Measurements from ENCODE around the gene MYZAP. TPM values are rescaled to one million over a fixed set of nuclear protein-coding genes. Genes with fewer than 3 reads are reported as not detected.
A peak's percentile ranks its signal among the peaks of the same experiment; 100 is the strongest.

MYZAP gene
- total RNA-seq, 1 experiment from 2014 or later, result 6.0 TPM

GRCh38 chr15:57655053-57655452 is 63.3 kb downstream of the MYZAP start:
- no peaks in the 10 kb centered on the region for H3F3A ChIP-seq (ENCODE audit: low read length, unreplicated experiment)
- no peaks in the 10 kb centered on the region for H3K79me2 ChIP-seq (ENCODE audit: low read length)
- H3K9ac ChIP-seq (ENCODE audit: low read length), result no peak overlapping the region
- DNase-seq (no peak), ATAC-seq (no peak)
- no peaks in the 10 kb centered on the region for H3K4me1 ChIP-seq (ENCODE audit: insufficient read depth, low read length)
- POLR2A ChIA-PET (ENCODE audit: unreplicated experiment), result no interaction called here
- CTCF ChIA-PET, result no interaction called here
- H3K27me3 ChIP-seq (ENCODE audit: low read length), result no peaks in the 10 kb centered on the region
- no peak overlapping the region for H3K4me3 ChIP-seq (ENCODE audit: low read length)
- no peaks in the 10 kb centered on the region for H3K36me3 ChIP-seq (ENCODE audit: low read depth, low read length)
- intact Hi-C loops (cut with micrococcal nuclease), result no loop called here
- no peak overlapping the region for H2AFZ ChIP-seq (ENCODE audit: low read length)
- BruUV-seq (replicated peaks), result no TSS peak
- no peak overlapping the region for H3K4me2 ChIP-seq (ENCODE audit: low read length)
- H4K20me1 ChIP-seq (ENCODE audit: low read length), result no peaks in the 10 kb centered on the region
- no peak for TF ChIP-seq EZH2phosphoT487 (IDR thresholded peaks at IDR 0.05; ENCODE audit: borderline replicate concordance, low read length)
- TF ChIP-seq CTCF (conservative IDR thresholded peaks at IDR 0.05; ENCODE audit: low read depth, low read length), result no peak
- TF ChIP-seq EZH2 (IDR thresholded peaks at IDR 0.05; ENCODE audit: low read length, unreplicated experiment), result no peak
- H3K9me2 ChIP-seq (replicated peaks; ENCODE audit: low read length), result no peaks in the 10 kb centered on the region
- no peaks in the 10 kb centered on the region for H3K9me3 ChIP-seq (ENCODE audit: low read length)
- H3K27ac ChIP-seq (ENCODE audit: low read length), result no peak overlapping the region

DNA sequence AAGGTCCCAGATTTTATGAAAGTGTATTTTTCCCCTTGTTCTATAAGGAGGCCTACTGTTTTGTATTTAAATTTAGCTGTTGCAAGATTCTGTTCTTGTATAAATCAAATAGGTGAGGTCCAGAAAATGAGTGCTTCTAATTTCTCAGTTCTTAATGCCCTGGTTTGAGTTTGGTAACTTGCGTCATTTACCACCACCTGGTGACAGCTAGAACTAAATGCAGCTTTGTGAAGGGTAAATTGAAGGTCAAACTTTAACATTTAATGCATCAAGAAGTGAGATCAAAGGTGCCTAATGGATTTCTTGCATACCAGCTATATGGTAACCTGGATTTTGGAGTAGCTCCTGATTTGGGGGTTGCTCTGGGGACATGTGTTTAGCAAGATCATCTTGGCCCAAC is 64.1 kb downstream of the MYZAP start:
- Histone ChIP-seq H2AFZ (ENCODE audit: low read length) (no peak overlapping the region), H3K36me3 (ENCODE audit: low read depth, low read length) (no peaks in the 10 kb centered on the region), H3K9me3 (ENCODE audit: low read length) (no peaks in the 10 kb centered on the region), H3K27me3 (ENCODE audit: low read length) (no peaks in the 10 kb centered on the region), H3K79me2 (ENCODE audit: low read length) (no peaks in the 10 kb centered on the region), H4K20me1 (ENCODE audit: low read length) (no peaks in the 10 kb centered on the region), H3K4me2 (ENCODE audit: low read length) (no peak overlapping the region), H3K9me2 (replicated peaks; ENCODE audit: low read length) (no peaks in the 10 kb centered on the region), H3K9ac (ENCODE audit: low read length) (no peak overlapping the region), H3K27ac (ENCODE audit: low read length) (no peak overlapping the region), H3K4me1 (ENCODE audit: insufficient read depth, low read length) (no peaks in the 10 kb centered on the region), H3K4me3 (ENCODE audit: low read length) (no peak overlapping the region), H3F3A (ENCODE audit: low read length, unreplicated experiment) (no peaks in the 10 kb centered on the region)
- intact Hi-C loops (cut with micrococcal nuclease), result no loop called here
- no TSS peak for BruUV-seq (replicated peaks)
- CTCF ChIA-PET, result no interaction called here
- TF ChIP-seq CTCF (conservative IDR thresholded peaks at IDR 0.05; ENCODE audit: low read depth, low read length) (0 out of 2 replicates have a peak, but pooled peaks have one; percentile 18), EZH2 (IDR thresholded peaks at IDR 0.05; ENCODE audit: low read length, unreplicated experiment) (no peak), EZH2phosphoT487 (IDR thresholded peaks at IDR 0.05; ENCODE audit: borderline replicate concordance, low read length) (no peak)
- ATAC-seq (no peak), DNase-seq (no peak)
- POLR2A ChIA-PET (ENCODE audit: unreplicated experiment), result no interaction called here

GRCh38 chr15:57656434-57656833 is 64.7 kb downstream of the MYZAP start:
- no TSS peak for BruUV-seq (replicated peaks)
- no peak overlapping the region for H3K27ac ChIP-seq (ENCODE audit: low read length)
- no peak overlapping the region for H3K4me2 ChIP-seq (ENCODE audit: low read length)
- CTCF ChIA-PET, result no interaction called here
- no peaks in the 10 kb centered on the region for H4K20me1 ChIP-seq (ENCODE audit: low read length)
- no peaks in the 10 kb centered on the region for H3K4me1 ChIP-seq (ENCODE audit: insufficient read depth, low read length)
- H3K9me3 ChIP-seq (ENCODE audit: low read length), result no peaks in the 10 kb centered on the region
- POLR2A ChIA-PET (ENCODE audit: unreplicated experiment), result interaction anchor here (0.6 kb wide), 1 partner anchor 95 kb away, joined by 4 read pairs; no protein-coding TSS in a partner anchor
- no peak overlapping the region for H3K9ac ChIP-seq (ENCODE audit: low read length)
- H3K79me2 ChIP-seq (ENCODE audit: low read length), result no peaks in the 10 kb centered on the region
- no peak for ATAC-seq
- TF ChIP-seq CTCF (conservative IDR thresholded peaks at IDR 0.05; ENCODE audit: low read depth, low read length) (no peak), EZH2 (IDR thresholded peaks at IDR 0.05; ENCODE audit: low read length, unreplicated experiment) (no peak), EZH2phosphoT487 (IDR thresholded peaks at IDR 0.05; ENCODE audit: borderline replicate concordance, low read length) (no peak)
- H3K9me2 ChIP-seq (replicated peaks; ENCODE audit: low read length), result no peaks in the 10 kb centered on the region
- no peak for DNase-seq
- H3K27me3 ChIP-seq (ENCODE audit: low read length), result no peaks in the 10 kb centered on the region
- no peak overlapping the region for H2AFZ ChIP-seq (ENCODE audit: low read length)
- H3K4me3 ChIP-seq (ENCODE audit: low read length), result no peak overlapping the region
- no peaks in the 10 kb centered on the region for H3F3A ChIP-seq (ENCODE audit: low read length, unreplicated experiment)
- no peaks in the 10 kb centered on the region for H3K36me3 ChIP-seq (ENCODE audit: low read depth, low read length)
- intact Hi-C loops (cut with micrococcal nuclease), result no loop called here

Data from PC-3 (cell line).